CD8-positive, alpha-beta memory T cell (primary cell): ENCODE measurements around the gene C1RL. TPM values are rescaled to one million over a fixed set of nuclear protein-coding genes. Genes with fewer than 3 reads are reported as not detected.

Experiments used
- CTCF ChIA-PET: fragments of 350-600 bp; sonication (Branson Sonifier 250); formaldehyde crosslinking; loops from one replicate; lab custom pipeline; 2021; ENCODE audit warnings: antibody characterized with exemption; lab: Charles Lee
- POLR2A ChIA-PET: fragments of 350-600 bp; sonication (Branson Sonifier 250); formaldehyde crosslinking; loops from one replicate; lab custom pipeline; 2021; ENCODE audit warnings: antibody characterized with exemption; lab: Charles Lee
- DNase-seq, 5 donors: peaks; one replicate each; pipeline versions ENCODE4 v3.0.0 to v3.0.0-alpha.2; 2020 to 2022; ENCODE audit warnings: mixed read lengths in 1 of 5
- H3K27ac ChIP-seq: one replicate; pipeline ENCODE4 v1.7.0; 2013; ENCODE audit warnings: low read depth, mild to moderate bottlenecking, low read length, moderate library complexity
- H3K27me3 ChIP-seq: 2 replicates; pipeline ENCODE4 v1.7.0; 2013; ENCODE audit warnings: low read length, mild to moderate bottlenecking; ENCODE audit not compliant: insufficient read depth, poor library complexity, severe bottlenecking
- H3K36me3 ChIP-seq: 2 replicates; pipeline ENCODE4 v1.7.0; 2013; ENCODE audit warnings: mild to moderate bottlenecking, low read length, moderate library complexity; ENCODE audit not compliant: insufficient read depth
- H3K4me1 ChIP-seq: 2 replicates; pipeline ENCODE4 v1.7.0; 2013; ENCODE audit warnings: mild to moderate bottlenecking, low read length, moderate library complexity; ENCODE audit not compliant: insufficient read depth
- H3K4me3 ChIP-seq: 2 replicates; pipeline ENCODE4 v1.7.0; 2013; ENCODE audit warnings: mild to moderate bottlenecking, low read length
- H3K9me3 ChIP-seq: 2 replicates; pipeline ENCODE4 v1.7.0; 2013; ENCODE audit warnings: mild to moderate bottlenecking, low read length
- H3K27ac Mint-ChIP-seq, 8 donors: one replicate each; pipeline ENCODE4 v1.8.0; 2020 to 2021; ENCODE audit warnings: mixed read lengths in 8 of 8, mild to moderate bottlenecking in 6 of 8, inconsistent platforms in 3 of 8, moderate library complexity in 3 of 8
- H3K27me3 Mint-ChIP-seq, 2 donors: one replicate each; pipeline ENCODE4 v1.8.0; 2020 to 2021; ENCODE audit warnings: mixed read lengths in 2 of 2, mild to moderate bottlenecking in 1 of 2, moderate library complexity in 1 of 2
- H3K36me3 Mint-ChIP-seq, 3 donors: one replicate each; pipeline ENCODE4 v1.8.0; 2020 to 2021; ENCODE audit warnings: mixed read lengths in 3 of 3, inconsistent platforms in 1 of 3, mild to moderate bottlenecking in 1 of 3
- H3K4me1 Mint-ChIP-seq, 3 donors: one replicate each; pipeline ENCODE4 v1.8.0; 2020 to 2021; ENCODE audit warnings: mixed read lengths in 3 of 3, inconsistent platforms in 1 of 3, mild to moderate bottlenecking in 1 of 3
- H3K4me3 Mint-ChIP-seq, 7 donors: one replicate each; pipeline ENCODE4 v1.8.0; 2020 to 2021; ENCODE audit warnings: mixed read lengths in 7 of 7, mild to moderate bottlenecking in 6 of 7, moderate library complexity in 4 of 7, inconsistent platforms in 2 of 7
- H3K9me3 Mint-ChIP-seq, 5 donors: one replicate each; pipeline ENCODE4 v1.8.0; 2020 to 2022; ENCODE audit warnings: mixed read lengths in 5 of 5, mild to moderate bottlenecking in 3 of 5, moderate library complexity in 2 of 5, inconsistent platforms in 1 of 5
- polyA plus RNA-seq: library from polyadenylated mRNA; unstranded; fragments of 300-500 nt; fragmentation: Illumina TruSeq; gene quantifications from one replicate; pipeline ENCODE4 v1.2.3, GENCODE V29; 2021
- total RNA-seq, 2 experiments: library from RNA; stranded (reverse); gene quantifications; one replicate each; pipeline ENCODE4 v1.2.3, GENCODE V29; 2021

C1RL gene
- total and polyA plus RNA-seq, 3 experiments from 2014 or later = 7.2 to 14.2 (median 12.7) TPM

DNA sequence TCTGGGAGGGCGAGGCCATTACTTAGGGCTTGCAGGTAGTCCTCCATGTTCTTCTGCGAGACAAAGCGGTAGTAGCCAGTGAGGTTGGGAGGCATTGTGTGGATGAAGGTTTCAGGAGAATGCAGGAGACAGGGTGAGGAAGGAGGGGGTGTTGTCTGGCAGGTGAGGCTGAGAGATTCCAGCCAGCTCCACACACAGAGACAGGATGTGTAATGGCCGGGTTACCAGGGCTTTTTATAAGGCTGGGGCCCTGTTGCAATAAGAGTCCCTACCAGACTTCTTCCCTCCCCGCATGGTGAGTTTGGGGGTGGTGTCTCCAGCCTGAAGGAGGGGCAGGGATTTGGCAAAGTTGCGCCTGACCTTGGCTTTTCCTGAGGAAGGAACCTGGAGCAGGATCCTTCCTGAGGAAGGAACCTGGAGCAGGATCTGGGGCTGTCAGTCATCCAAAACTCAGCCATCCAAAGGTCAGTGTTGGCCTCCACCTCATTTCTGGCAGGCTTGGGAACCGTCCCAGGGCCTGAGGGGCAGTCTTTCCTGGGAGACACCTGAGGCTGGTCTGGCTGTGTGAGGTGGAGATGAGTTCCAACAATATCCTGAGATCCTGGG, 19.8 kb upstream of the C1RL start, which contains the start of gene RBP5:
TSS of gene RBP5 (minus strand) at position 209 of the 606 bp plus-strand sequence. CDS start at position 95, 114 bp downstream.
- Histone ChIP-seq H3K4me3 (peak within 1 kb of the TSS; percentile 70), H3K9me3 (no peaks in the 10 kb centered on the region), H3K36me3 (no peaks in the 10 kb centered on the region), H3K27ac (peak within 1 kb of the TSS; percentile 85), H3K4me1 (peaks cover 17% of the 10 kb centered on the region), H3K27me3 (no peaks in the 10 kb centered on the region)
- POLR2A ChIA-PET = no interaction called here
- Mint-ChIP-seq H3K9me3 (no peaks in the 10 kb centered on the region), H3K27me3 (no peaks in the 10 kb centered on the region), H3K36me3 (peaks cover 0 to 22% (median 0%) of the 10 kb centered on the region in 3 donors), H3K4me1 (peaks cover 30 to 44% (median 35%) of the 10 kb centered on the region in 3 donors), H3K27ac (peak within 1 kb of the TSS; percentile 93 to 98 (median 98)), H3K4me3 (peak within 1 kb of the TSS; percentile 88 to 99 (median 97))
- CTCF ChIA-PET = interaction anchor here (1.0 to 1.5 kb wide), 2 partner anchors 15 to 237 kb away, joined by 3 to 5 read pairs; no protein-coding TSS in a partner anchor
- DNase-seq = no peak

DNA sequence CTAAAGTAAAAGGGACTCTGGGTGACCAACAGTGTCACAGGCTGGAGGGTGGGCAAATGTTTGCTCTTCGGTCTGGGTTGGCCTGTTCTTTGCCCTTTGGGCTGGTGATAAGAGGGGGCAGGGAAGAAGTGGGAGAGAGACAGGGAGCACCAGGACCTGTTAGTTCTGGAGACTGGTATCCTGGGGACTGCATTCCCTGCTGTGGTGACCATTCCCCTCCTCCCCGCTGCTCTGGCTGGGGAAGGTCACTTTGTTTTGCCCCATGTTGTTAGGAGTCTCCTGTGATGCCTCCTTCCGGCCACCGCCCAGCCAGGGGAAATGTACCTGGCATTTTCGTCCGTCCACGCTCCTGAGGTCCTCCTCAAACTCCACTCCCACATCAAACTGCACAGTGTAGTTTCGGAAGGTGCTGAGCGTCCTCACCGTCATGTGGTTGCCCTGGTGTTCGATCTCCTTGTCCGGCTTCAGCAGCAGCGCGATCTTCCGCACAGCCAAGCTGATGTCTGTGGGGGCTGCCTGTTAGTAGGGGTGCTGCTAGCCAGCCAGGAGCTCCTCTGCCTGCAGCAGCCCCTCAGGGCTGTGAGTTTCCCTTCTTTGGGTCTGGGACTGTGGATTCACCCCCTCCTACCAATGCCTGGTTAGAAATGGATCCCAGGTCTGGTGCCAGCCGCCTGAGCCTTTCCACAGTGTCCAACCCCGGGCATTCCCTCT, 19.1 kb upstream of the C1RL start:
- Mint-ChIP-seq H3K4me3 (peak overlapping the region; percentile 78 to 98 (median 96)), H3K4me1 (peaks cover 30 to 41% (median 35%) of the 10 kb centered on the region in 3 donors), H3K27me3 (no peaks in the 10 kb centered on the region), H3K27ac (peak overlapping the region in 6 of 8 donors; percentile 4 to 96 (median 36)), H3K36me3 (peaks cover 0 to 15% (median 3%) of the 10 kb centered on the region in 3 donors), H3K9me3 (no peaks in the 10 kb centered on the region)
- peaks cover 17% of the 10 kb centered on the region for H3K4me1 ChIP-seq
- peak overlapping the region; percentile 69 for H3K27ac ChIP-seq
- ChIA-PET CTCF (interaction anchor here (1.0 to 2.0 kb wide), 3 partner anchors 15 to 237 kb away, joined by 3 to 5 read pairs (median 4); no protein-coding TSS in a partner anchor), POLR2A (interaction anchor here (0.6 kb wide), 1 partner anchor 182 kb away, joined by 3 read pairs; no protein-coding TSS in a partner anchor)
- H3K36me3 ChIP-seq = no peaks in the 10 kb centered on the region
- no peaks in the 10 kb centered on the region for H3K27me3 ChIP-seq
- no peaks in the 10 kb centered on the region for H3K9me3 ChIP-seq
- DNase-seq = no peak
- no peak overlapping the region for H3K4me3 ChIP-seq

DNA sequence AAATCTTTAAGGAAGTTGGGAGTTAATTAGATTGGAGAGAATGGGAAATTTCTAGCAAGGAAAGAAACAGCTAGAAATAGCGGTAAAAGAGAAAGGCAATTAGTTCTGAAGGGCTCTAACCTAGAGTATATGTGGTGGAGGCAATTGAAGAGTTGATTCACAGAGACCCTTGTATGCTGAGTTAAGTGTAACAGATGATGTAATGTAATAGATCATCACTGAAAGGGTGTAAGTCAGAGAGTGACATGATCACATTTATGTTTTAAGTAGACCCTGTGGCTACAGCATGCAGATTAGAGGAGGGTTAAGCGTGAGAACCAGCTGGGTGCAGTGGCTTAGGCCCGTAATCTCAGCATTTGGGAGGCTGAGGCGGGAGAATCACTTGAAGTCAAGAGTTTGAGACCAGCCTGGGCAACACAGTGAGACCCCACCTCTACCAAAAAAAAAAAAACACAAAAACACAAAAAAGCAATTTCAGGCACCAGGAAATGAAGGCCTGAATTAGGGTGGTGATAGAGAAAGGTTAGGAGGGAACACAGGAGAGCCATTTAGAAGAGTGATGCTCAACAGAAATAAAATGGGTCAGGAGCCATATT, 16.7 kb upstream of the C1RL start:
- Mint-ChIP-seq H3K4me3 (peak overlapping the region in 1 of 7 donors; percentile 24), H3K9me3 (no peaks in the 10 kb centered on the region), H3K4me1 (peaks cover 10 to 18% (median 12%) of the 10 kb centered on the region in 3 donors), H3K27me3 (no peaks in the 10 kb centered on the region), H3K36me3 (peaks cover 0 to 4% (median 4%) of the 10 kb centered on the region in 3 donors), H3K27ac (peak overlapping the region in 2 of 8 donors; percentile 16 to 34)
- no peaks in the 10 kb centered on the region for H3K27me3 ChIP-seq
- peaks cover 6% of the 10 kb centered on the region for H3K4me1 ChIP-seq
- DNase-seq = no peak
- ChIA-PET CTCF (interaction anchor here (1.0 kb wide), 1 partner anchor 12 kb away, joined by 4 read pairs; no protein-coding TSS in a partner anchor), POLR2A (no interaction called here)
- no peak overlapping the region for H3K27ac ChIP-seq
- no peak overlapping the region for H3K4me3 ChIP-seq
- no peaks in the 10 kb centered on the region for H3K9me3 ChIP-seq
- H3K36me3 ChIP-seq = no peaks in the 10 kb centered on the region

DNA sequence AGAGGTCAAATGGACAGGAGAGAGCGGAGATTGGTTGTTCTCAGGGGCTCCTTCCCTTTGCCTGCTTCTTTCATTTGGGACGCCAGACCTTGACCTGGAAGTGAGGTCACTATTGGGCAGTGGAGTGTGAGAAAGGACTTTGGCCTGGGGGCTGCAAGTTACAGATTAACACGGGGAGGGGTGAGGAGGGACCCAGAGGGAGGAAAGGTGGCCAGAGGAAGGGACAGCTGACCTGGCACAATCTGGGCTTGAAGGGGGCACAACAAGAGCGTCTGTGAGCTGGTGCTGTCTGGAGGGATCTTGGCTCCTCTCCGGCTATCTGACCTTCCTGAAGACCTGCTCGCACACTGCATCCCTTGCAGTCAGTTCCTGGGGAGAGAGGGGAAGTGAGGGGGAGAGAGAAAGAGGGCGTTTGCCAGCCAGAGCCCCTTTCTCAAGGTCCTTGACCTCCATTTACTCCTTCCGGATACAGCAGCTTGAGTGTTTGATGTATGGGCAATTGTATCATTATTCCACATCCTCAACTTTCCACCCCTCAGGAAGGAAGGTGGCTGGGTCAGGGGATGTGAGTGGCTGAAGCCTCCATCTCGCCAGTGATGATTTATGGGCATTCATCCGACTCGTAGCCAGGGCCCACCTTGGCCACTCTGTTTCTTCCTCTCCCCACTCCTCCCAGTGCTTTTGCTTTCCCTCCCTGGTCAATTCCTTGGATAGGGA, 14.9 kb upstream of the C1RL start:
- POLR2A ChIA-PET = no interaction called here
- no peaks in the 10 kb centered on the region for H3K36me3 ChIP-seq
- H3K9me3 ChIP-seq = no peaks in the 10 kb centered on the region
- Mint-ChIP-seq H3K4me3 (no peak overlapping the region), H3K27ac (no peak overlapping the region), H3K4me1 (peaks cover 5 to 11% (median 8%) of the 10 kb centered on the region in 3 donors), H3K27me3 (no peaks in the 10 kb centered on the region), H3K36me3 (peaks cover 0 to 4% (median 0%) of the 10 kb centered on the region in 3 donors), H3K9me3 (no peaks in the 10 kb centered on the region)
- no peaks in the 10 kb centered on the region for H3K4me1 ChIP-seq
- CTCF ChIA-PET = no interaction called here
- H3K27ac ChIP-seq = peak overlapping the region; percentile 51
- no peak for DNase-seq
- no peaks in the 10 kb centered on the region for H3K27me3 ChIP-seq
- no peak overlapping the region for H3K4me3 ChIP-seq

DNA sequence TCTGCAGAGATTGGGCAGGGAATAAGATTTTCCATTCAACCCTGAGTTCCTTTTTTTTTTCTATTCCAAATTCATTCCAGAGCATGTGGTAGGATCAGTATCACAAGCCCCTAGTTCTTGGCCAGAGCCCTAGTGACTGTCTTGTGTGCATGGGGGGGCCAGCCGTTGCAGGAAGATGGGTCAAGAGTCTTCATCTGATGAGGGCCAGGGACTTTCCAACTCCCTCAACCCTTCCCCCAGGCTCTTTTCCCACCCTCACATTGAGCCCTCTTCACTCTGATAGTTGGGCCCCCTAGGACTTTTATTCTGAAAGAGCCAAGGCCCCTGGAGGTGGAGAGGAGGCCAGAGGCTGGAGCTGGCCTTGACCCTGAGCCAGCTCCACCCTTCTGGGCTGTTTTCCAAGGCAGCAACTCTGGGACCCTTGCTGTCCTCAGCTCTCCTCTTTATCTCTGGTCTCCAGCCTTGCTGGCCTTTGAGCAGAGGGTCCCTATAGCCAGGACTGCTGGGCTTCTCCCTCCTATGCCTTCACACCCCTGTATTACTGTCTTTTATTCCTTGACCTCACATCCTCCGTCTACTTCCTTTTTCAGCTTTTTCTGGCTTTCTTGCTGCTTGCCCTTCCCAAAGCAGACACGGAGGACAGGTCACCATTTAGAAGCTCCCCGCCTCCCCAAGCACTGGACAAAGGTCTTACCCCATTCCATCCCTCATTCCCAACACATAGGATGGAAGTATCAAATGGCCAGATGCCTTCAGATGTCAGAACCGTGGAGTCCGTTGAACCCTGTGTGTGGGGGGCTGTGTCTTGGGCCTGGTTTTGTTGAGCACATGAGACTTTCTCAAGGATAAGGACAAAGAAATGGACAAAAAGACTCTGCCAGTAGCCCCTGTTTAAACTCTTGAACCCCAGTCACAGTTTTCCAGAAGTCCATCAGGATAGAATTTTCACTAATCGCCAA, 14.1 kb upstream of the C1RL start:
- Histone ChIP-seq H3K27me3 (no peaks in the 10 kb centered on the region), H3K27ac (peak overlapping the region; percentile 51), H3K36me3 (no peaks in the 10 kb centered on the region), H3K9me3 (no peaks in the 10 kb centered on the region), H3K4me1 (no peaks in the 10 kb centered on the region), H3K4me3 (no peak overlapping the region)
- ChIA-PET CTCF (interaction anchor here (0.8 kb wide), 1 partner anchor 14 kb away, joined by 3 read pairs; the partner anchor contains the start of gene C1RL), POLR2A (no interaction called here)
- H3K36me3 Mint-ChIP-seq = peaks cover 0 to 4% (median 0%) of the 10 kb centered on the region in 3 donors
- H3K4me1 Mint-ChIP-seq = peaks cover 0 to 4% (median 0%) of the 10 kb centered on the region in 3 donors
- peak overlapping the region in 1 of 8 donors; percentile 60 for H3K27ac Mint-ChIP-seq
- no peak overlapping the region for H3K4me3 Mint-ChIP-seq
- no peaks in the 10 kb centered on the region for H3K9me3 Mint-ChIP-seq
- no peaks in the 10 kb centered on the region for H3K27me3 Mint-ChIP-seq
- no peak for DNase-seq

DNA sequence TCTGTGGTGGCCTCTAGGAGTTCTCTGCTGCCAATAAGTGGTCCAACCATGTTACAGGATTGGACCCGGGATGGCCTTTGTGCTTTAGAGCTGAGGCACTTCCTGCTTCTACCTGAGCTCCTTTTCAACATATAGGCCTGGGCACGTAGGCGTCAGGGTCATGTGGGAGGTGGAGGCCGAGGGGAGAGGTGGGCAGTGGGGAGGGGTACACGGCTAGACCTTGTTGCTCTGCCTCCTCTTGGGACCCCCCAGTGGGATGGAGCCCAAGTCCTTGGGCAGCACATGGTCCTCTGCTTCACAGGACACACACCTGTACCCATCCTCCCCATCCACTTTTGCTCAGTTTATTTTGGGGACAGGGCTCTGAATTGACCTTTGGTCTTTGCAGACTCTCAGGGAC, 12.3 kb upstream of the C1RL start:
- Histone ChIP-seq H3K36me3 (no peaks in the 10 kb centered on the region), H3K4me1 (no peaks in the 10 kb centered on the region), H3K27me3 (no peaks in the 10 kb centered on the region), H3K9me3 (no peaks in the 10 kb centered on the region), H3K27ac (no peak overlapping the region), H3K4me3 (no peak overlapping the region)
- ChIA-PET POLR2A (no interaction called here), CTCF (interaction anchor here (0.9 to 1.5 kb wide), 3 partner anchors 9 to 184 kb away, joined by 3 to 4 read pairs (median 3); no protein-coding TSS in a partner anchor)
- H3K27me3 Mint-ChIP-seq = no peaks in the 10 kb centered on the region
- H3K27ac Mint-ChIP-seq = peak overlapping the region in 1 of 8 donors; percentile 47
- DNase-seq = no peak
- H3K4me3 Mint-ChIP-seq = no peak overlapping the region
- peaks cover 0 to 5% (median 2%) of the 10 kb centered on the region in 3 donors for H3K36me3 Mint-ChIP-seq
- no peaks in the 10 kb centered on the region for H3K9me3 Mint-ChIP-seq
- H3K4me1 Mint-ChIP-seq = no peaks in the 10 kb centered on the region
